KG1 (cell line): Measurements from ENCODE around the gene NRCAM.

ENCODE experiments used
- DNase-seq: peaks from one replicate; lab custom pipeline; 2025; lab: John Stamatoyannopoulos, UW

Gene NRCAM

GRCh38 chr7:108308903-108309302 lies 147.3 kb downstream of the NRCAM start:
- DNase-seq: no peak

- DNase-seq: no peak
Observed at GRCh38 chr7:108308276-108308675, 148.0 kb downstream of the NRCAM start.

- DNase-seq: no peak
Observed at GRCh38 chr7:108307595-108307994, 148.6 kb downstream of the NRCAM start.

- DNase-seq: no peak
Observed at GRCh38 chr7:108307194-108307593, 149.0 kb downstream of the NRCAM start.

GRCh38 chr7:108303332-108303731 lies 152.9 kb downstream of the NRCAM start:
- DNase-seq: no peak

- no peak for DNase-seq
Observed at GRCh38 chr7:108301387-108301786, 154.8 kb downstream of the NRCAM start.

- no peak for DNase-seq
Observed at GRCh38 chr7:108299251-108299973, 156.8 kb downstream of the NRCAM start.

- DNase-seq: no peak
Observed at GRCh38 chr7:108296911-108297310, 159.3 kb downstream of the NRCAM start.

GRCh38 chr7:108294595-108294994 lies 161.6 kb downstream of the NRCAM start:
- peak; percentile 2 for DNase-seq

GRCh38 chr7:108293149-108293612 lies 163.1 kb downstream of the NRCAM start:
- DNase-seq: no peak

- DNase-seq: no peak
Observed at GRCh38 chr7:108292541-108292940, 163.7 kb downstream of the NRCAM start.

- no peak for DNase-seq
Observed at GRCh38 chr7:108291791-108292440, 164.3 kb downstream of the NRCAM start.

- no peak for DNase-seq
Observed at GRCh38 chr7:108291152-108291508, 165.1 kb downstream of the NRCAM start.

- DNase-seq: no peak
Observed at GRCh38 chr7:108290459-108291151, 165.6 kb downstream of the NRCAM start.

GRCh38 chr7:108289852-108290251 lies 166.4 kb downstream of the NRCAM start:
- DNase-seq: no peak

GRCh38 chr7:108287857-108288256 lies 168.4 kb downstream of the NRCAM start:
- no peak for DNase-seq

GRCh38 chr7:108286290-108286904 lies 169.8 kb downstream of the NRCAM start:
- no peak for DNase-seq

GRCh38 chr7:108285778-108286177 lies 170.5 kb downstream of the NRCAM start:
- no peak for DNase-seq

- DNase-seq: no peak
Observed at GRCh38 chr7:108285003-108285368, 171.2 kb downstream of the NRCAM start.

- DNase-seq: no peak
Observed at GRCh38 chr7:108284349-108285002, 171.8 kb downstream of the NRCAM start.

GRCh38 chr7:108283252-108283651 lies 173.0 kb downstream of the NRCAM start:
- DNase-seq: no peak

GRCh38 chr7:108282427-108282996 lies 173.7 kb downstream of the NRCAM start:
- no peak for DNase-seq
